Peyer's patch (tissue), 4 donors: ENCODE data around the gene ERI2. TPM values are rescaled to one million over a fixed set of nuclear protein-coding genes. Genes with fewer than 3 reads are reported as not detected.
"Not testable (repeated sequence)": the region's sequence is repeated elsewhere in the genome, so short reads cannot be mapped to it uniquely, and the experiment has no call there.

Source experiments
- DNase-seq, 3 donors: peaks; one replicate each; pipeline ENCODE4 v3.0.0-alpha.2; 2017 to 2019
- H3K27ac ChIP-seq, 4 donors: fragments of 200-600 bp; sonication (generic); one replicate each; pipeline ENCODE4 v1.5.1; 2016 to 2019
- H3K27me3 ChIP-seq, 2 donors: fragments of 200-600 bp; sonication (generic); one replicate each; pipeline ENCODE4 v1.5.1; 2019
- H3K36me3 ChIP-seq, 3 donors: fragments of 200-600 bp; sonication (generic); one replicate each; pipeline ENCODE4 v1.5.1; 2016 to 2019
- H3K4me1 ChIP-seq, 4 donors: fragments of 200-600 bp; sonication (generic); one replicate each; pipeline ENCODE4 v1.5.1; 2016 to 2019
- H3K4me3 ChIP-seq, 4 donors: fragments of 200-600 bp; sonication (generic); 1 replicate in 3 of 4; 2 replicates in 1 of 4; pipeline ENCODE4 v1.5.1; 2016 to 2019; ENCODE audit warnings: mild to moderate bottlenecking in 1 of 4
- H3K9me3 ChIP-seq, 4 donors: fragments of 200-600 bp; sonication (generic); one replicate each; pipeline ENCODE4 v1.5.1; 2016 to 2019; ENCODE audit warnings: mild to moderate bottlenecking in 1 of 4
- POLR2A ChIP-seq, 2 donors: fragments of 450-650 bp; IDR thresholded peaks; one replicate each; pipeline ENCODE4 v1.5.1; 2017; ENCODE audit warnings: antibody characterized with exemption in 2 of 2, mild to moderate bottlenecking in 2 of 2, moderate library complexity in 2 of 2
- total RNA-seq, 4 donors: library from RNA; depleted of rRNA; stranded (reverse); fragments of >200 nt; gene quantifications; one replicate each; pipeline ENCODE4 v1.1.0, GENCODE V29; 2016
- TF ChIP-seq, protein P1 (sequence below), 6 experiments: fragments of 450-650 bp in 4 of 6; fragments of 200-600 bp in 2 of 6; sonication (generic) in 1 of 6; IDR thresholded peaks; one replicate each; pipeline ENCODE4 v1.5.1; 2017 to 2019; ENCODE audit warnings: antibody characterized with exemption in 6 of 6, mild to moderate bottlenecking in 3 of 6, moderate library complexity in 1 of 6

Gene ERI2
- total RNA-seq, 4 donors from 2014 or later = 9.1 to 28.2 (median 18.4) TPM

DNA sequence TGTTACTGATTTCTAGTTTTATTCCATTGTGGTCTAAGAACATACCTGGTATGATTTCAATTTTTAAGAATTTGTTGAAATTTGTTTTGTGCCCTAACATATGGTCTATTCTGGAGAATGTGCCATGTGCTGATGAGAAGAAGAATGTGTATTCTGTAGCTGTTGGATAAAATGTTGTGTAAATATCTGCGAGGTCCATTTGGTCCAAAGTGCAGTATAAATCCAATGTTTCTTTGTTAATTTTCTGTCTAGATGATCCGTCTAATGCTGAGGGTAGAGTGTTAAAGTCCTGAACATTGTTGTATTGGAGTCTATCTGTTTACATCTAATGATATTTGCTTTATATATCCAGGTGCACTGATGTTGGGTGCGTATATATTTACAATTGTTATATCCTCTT lies 32.6 kb downstream of the ERI2 start:
- Histone ChIP-seq H3K9me3 (no peaks in the 10 kb centered on the region), H3K27ac (no peak overlapping the region), H3K4me3 (no peak overlapping the region), H3K36me3 (peaks cover 0 to 2% (median 0%) of the 10 kb centered on the region in 3 donors), H3K27me3 (no peaks in the 10 kb centered on the region), H3K4me1 (no peaks in the 10 kb centered on the region)
- DNase-seq = no peak
- TF ChIP-seq, protein P1, sequence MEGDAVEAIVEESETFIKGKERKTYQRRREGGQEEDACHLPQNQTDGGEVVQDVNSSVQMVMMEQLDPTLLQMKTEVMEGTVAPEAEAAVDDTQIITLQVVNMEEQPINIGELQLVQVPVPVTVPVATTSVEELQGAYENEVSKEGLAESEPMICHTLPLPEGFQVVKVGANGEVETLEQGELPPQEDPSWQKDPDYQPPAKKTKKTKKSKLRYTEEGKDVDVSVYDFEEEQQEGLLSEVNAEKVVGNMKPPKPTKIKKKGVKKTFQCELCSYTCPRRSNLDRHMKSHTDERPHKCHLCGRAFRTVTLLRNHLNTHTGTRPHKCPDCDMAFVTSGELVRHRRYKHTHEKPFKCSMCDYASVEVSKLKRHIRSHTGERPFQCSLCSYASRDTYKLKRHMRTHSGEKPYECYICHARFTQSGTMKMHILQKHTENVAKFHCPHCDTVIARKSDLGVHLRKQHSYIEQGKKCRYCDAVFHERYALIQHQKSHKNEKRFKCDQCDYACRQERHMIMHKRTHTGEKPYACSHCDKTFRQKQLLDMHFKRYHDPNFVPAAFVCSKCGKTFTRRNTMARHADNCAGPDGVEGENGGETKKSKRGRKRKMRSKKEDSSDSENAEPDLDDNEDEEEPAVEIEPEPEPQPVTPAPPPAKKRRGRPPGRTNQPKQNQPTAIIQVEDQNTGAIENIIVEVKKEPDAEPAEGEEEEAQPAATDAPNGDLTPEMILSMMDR (IDR thresholded peaks at IDR 0.05) = no peak
- no peak for TF ChIP-seq POLR2A (IDR thresholded peaks at IDR 0.05)

DNA sequence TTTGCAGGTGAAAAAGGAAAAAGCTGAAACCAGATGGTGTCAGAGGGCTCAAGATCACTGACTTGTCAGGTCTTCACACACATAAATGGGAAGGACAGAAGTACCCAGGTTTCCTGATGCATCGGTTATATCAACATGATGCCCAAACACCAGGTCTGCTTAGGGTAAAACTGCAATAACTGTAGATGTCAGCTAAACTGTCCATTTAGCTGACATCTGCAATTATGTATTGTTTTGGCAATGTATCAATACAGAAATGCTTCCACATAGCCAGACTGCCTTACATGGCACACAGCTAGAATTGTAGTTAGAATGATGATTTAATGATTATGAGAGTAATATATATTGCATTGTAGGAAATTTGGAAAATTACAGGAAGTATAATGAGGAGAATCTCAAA lies 37.5 kb downstream of the ERI2 start:
- Histone ChIP-seq H3K27me3 (no peaks in the 10 kb centered on the region), H3K36me3 (no peaks in the 10 kb centered on the region), H3K4me3 (no peak overlapping the region), H3K27ac (no peak overlapping the region), H3K4me1 (peaks cover 0 to 11% (median 0%) of the 10 kb centered on the region in 4 donors), H3K9me3 (no peaks in the 10 kb centered on the region)
- DNase-seq = no peak
- TF ChIP-seq, protein P1 (IDR thresholded peaks at IDR 0.05) = no peak
- no peak for TF ChIP-seq POLR2A (IDR thresholded peaks at IDR 0.05)

DNA sequence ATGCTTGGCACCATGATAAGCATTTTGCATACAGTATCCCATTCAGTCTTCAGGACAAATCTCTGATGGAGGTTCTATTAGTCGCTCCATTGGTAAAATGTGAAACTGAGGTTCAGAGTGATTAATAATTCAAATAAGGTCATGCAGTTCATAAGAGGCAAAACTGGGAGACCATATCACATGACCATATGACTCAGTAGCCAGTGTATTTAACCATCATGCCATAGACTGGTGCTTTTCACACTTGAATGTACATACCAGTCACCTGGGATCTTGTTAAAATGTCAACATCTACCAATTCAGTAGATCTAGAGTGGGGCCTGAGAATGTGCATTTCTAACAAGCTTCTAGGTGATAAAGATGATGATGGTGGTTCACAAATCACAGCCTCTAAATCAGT lies 38.2 kb downstream of the ERI2 start:
- no peak overlapping the region for H3K27ac ChIP-seq
- no peaks in the 10 kb centered on the region for H3K36me3 ChIP-seq
- H3K9me3 ChIP-seq = no peaks in the 10 kb centered on the region
- no peak for DNase-seq
- no peak for TF ChIP-seq POLR2A (IDR thresholded peaks at IDR 0.05)
- TF ChIP-seq, protein P1 (IDR thresholded peaks at IDR 0.05) = no peak
- no peaks in the 10 kb centered on the region for H3K27me3 ChIP-seq
- H3K4me3 ChIP-seq = no peak overlapping the region
- peaks cover 0 to 12% (median under 1%) of the 10 kb centered on the region in 4 donors for H3K4me1 ChIP-seq

DNA sequence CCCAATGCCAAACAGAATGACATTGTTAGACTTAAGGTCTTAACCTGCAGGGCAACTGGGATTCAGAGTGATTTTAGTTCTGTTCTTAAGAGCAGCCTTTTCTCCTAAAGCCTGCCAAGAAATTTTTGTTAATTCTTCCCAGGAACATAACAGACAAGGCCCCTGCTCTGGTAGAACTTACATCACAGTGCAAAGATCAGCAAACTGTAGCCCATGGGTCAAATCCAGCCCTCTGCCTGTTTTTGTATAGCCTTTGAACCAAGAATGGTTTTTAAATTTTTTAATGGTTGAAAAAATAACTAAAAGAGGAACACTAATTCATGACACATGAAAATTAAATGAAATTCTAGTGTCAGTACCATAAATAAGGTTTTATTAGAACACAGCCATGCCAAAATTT lies 38.7 kb downstream of the ERI2 start:
- peaks cover 0 to 16% (median 2%) of the 10 kb centered on the region in 4 donors for H3K4me1 ChIP-seq

DNA sequence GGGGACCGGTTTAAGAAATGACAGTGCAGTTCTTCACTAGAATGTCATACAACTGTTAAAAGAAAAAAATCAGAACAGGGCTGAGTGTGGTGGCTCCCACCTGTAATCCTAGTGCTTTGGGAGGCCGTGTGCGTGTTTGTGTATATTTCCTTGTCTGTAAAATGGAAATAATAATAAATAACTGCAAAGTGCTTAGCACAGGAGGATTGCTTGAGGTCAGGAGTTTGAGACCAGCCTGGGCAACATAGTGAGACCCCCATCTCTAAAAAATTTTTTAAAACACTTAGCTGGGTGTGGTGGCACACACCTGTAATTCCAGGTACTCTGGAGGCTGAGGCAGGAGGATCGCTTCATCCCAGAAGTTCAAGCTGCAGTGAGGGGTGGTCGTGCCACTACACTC lies 40.0 kb downstream of the ERI2 start:
- no peak overlapping the region for H3K4me3 ChIP-seq
- no peaks in the 10 kb centered on the region for H3K36me3 ChIP-seq
- no peak overlapping the region for H3K27ac ChIP-seq
- H3K27me3 ChIP-seq = no peaks in the 10 kb centered on the region
- no peak for DNase-seq
- H3K9me3 ChIP-seq = no peaks in the 10 kb centered on the region
- TF ChIP-seq, protein P1 (IDR thresholded peaks at IDR 0.05) = no peak
- TF ChIP-seq POLR2A (IDR thresholded peaks at IDR 0.05) = no peak
- peaks cover 0 to 16% (median 2%) of the 10 kb centered on the region in 4 donors for H3K4me1 ChIP-seq

More for the DNA sequence above, 38.7 kb downstream of the ERI2 start:
- TF ChIP-seq, protein P1 (IDR thresholded peaks at IDR 0.05) = no peak
- TF ChIP-seq POLR2A (IDR thresholded peaks at IDR 0.05) = no peak
- no peak overlapping the region for H3K27ac ChIP-seq
- no peak for DNase-seq
- no peaks in the 10 kb centered on the region for H3K36me3 ChIP-seq
- H3K9me3 ChIP-seq = no peaks in the 10 kb centered on the region
- no peaks in the 10 kb centered on the region for H3K27me3 ChIP-seq
- H3K4me3 ChIP-seq = no peak overlapping the region

DNA sequence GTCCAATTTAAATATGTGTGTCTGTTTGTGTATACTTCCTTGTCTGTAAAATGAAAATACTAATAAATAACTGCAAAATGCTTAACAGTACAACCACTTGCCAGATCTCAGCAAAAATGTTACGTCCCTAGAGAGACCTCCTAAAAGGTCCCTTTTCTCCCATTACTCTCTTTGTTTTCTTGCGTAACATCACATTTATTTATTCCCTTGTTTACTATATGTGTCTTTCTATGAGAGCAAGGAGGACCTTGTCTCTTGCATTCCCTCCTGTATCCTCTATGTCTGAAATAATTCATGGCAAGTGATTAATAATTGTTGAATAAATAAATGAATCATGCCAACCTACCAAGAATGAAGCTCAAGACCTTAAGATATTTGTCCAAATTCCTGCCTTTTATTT lies 40.5 kb downstream of the ERI2 start:
- H3K9me3 ChIP-seq = no peaks in the 10 kb centered on the region
- no peaks in the 10 kb centered on the region for H3K36me3 ChIP-seq
- no peak overlapping the region for H3K4me3 ChIP-seq
- no peak overlapping the region for H3K27ac ChIP-seq
- peaks cover 0 to 16% (median 2%) of the 10 kb centered on the region in 4 donors for H3K4me1 ChIP-seq
- no peaks in the 10 kb centered on the region for H3K27me3 ChIP-seq
- TF ChIP-seq, protein P1 (IDR thresholded peaks at IDR 0.05) = no peak
- TF ChIP-seq POLR2A (IDR thresholded peaks at IDR 0.05) = no peak
- DNase-seq = no peak

DNA sequence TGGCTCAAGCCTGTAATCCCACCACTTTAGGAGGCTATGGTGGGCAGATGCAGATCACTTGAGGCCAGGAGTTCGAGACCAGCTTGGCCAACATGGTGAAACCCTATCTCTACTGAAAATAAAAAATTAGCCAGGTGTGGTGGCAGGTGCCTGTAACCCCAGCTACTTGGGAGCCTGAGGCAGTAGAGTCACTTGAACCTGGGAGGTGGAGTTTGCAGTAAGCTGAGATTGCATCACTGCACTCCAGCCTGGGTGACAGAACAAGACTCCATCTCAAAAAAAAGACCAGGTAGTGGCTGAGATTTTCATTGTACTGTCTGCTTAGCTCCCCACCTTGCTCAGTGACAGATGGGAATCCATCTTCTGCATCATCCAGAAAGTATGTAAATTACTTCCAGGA lies 41.8 kb downstream of the ERI2 start:
- not testable (repeated sequence) for DNase-seq, H3K9me3 ChIP-seq, H3K27me3 ChIP-seq, H3K4me3 ChIP-seq, H3K36me3 ChIP-seq
- H3K4me1 ChIP-seq = peaks cover 0 to 16% (median 2%) of the 10 kb centered on the region in 4 donors
- H3K27ac ChIP-seq = peak overlapping the region in 3 of 4 donors; percentile 68 to 85 (median 79)
